ENCODE measurements around the gene TRIM37.

The TRIM37 gene

DNA sequence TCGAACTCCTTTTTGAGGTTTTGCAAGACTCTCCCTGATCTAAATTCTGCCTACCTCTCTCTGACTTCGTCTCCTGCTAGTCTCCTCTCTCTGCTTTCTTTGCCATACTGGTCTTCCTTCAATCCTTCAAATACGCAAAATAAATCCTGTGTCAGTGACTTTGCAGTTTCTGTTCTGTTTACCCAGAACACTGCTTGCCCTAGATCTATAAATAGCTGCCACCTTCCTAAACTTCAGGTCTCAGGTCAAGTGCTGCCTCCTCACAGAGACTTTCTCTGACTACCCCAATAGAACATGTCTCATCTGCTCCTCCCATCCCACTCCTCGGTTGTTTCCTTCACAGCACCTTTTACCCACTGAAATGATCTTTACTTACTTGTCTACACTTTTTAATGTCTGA is 78.9 kb downstream of the TRIM37 start:
- DNase-seq = no peak

DNA sequence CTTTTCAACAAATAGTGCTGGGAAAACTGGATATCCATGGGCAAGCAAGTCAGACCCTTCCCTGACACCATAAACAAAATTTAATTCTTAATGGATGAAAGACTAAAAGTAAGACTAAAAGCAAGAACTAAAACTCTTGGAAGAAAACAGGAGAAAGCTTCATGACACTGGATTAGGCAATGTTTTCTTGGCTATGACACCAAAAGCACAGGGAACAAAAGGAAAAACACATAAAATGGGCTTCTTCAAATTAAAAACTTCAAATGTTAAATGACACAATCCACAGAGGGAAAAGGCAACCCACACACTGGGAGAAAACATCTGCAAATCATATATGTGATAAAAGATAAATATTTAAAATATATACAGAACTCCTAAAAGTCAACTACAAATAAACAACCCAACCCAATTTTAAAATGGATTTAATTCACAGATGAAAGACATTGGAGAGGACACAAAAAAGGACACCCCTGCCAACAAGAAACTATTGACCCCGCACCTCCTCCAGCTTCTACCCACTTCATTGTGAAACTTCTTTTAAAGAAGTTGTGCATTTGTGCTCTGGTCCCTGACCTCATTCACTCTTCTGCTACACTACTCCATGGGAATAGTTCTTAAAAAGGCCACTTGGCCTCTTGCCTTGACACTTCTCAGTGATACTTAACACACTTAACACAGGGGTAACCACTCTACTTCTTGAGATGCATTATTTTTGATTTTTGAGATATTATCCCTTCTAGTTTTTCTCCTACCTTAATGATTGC is 80.3 kb downstream of the TRIM37 start:
- no peak for DNase-seq

DNA sequence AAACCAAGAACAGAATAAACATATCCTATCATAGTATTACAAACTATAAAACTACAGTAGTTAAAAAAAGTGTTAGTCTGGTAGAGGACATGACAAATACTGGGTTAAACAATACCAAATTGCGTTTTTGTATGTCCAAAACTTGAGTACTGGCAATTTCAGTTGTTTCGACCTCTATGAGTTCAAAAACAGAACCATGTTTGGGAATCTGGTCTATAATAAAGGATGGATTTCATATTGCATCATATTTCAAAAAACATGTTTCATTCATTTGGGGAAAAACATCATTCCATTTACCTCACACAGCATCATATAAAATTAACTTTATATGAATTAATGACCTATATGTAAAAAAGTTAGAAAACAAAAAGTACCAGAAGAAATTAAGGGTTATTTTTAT is 81.8 kb downstream of the TRIM37 start:
- no peak for DNase-seq

DNA sequence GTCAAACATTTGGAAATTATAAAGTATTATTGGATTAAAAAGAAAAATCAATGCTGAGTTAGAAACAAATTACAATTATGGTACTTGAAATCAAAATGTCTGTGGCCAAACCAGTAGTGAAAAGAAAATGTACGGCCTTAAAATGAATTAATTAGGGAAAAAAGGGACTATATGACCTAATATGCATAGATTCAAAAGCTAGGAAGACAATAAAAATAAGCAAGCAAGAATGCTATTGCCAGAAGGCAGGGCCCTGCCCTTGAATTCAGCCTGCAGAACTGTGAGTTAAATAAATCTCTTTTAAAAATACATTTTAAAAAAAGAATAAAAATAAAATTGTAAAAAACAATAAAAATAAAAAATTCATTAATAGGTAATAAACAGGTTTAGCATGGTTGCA is 88.7 kb downstream of the TRIM37 start:
- no peak for DNase-seq

DNA sequence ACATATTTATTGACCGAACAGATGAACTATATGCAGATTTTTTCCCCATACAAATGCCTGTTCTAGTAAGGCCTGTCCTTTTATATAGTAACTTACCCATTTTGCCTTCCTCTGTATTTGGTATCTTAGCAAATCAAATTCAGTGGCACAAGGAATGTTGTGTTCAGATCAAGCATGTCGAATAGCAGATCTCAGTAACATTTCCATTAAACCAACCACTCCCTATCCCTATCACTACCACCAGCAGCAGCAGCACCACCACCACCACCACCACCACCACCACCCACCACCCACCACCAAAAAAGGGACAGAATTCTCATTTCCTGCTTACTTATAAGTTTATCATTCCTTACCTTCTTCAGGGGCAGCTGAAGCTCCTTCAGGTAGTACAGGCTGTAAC is 94.7 kb downstream of the TRIM37 start:
- no peak for DNase-seq

DNA sequence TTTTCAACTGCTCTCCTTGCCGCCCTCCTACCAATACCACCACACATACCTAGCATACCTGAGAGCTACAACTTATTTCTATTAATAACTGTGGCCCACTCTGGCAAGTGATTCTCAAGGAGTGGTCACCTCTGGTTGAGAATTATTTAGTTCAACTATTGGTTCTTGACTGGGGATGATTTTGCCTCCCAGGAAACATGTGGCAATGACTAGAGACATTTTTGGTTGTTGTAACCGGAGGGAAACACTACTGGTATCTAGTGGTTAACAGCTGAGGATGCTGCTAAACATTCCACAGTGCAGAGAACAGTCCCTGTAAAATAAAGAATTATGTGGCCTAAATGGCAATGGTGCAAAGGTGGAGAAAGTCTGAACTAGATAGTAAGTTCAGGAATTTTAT is 96.7 kb downstream of the TRIM37 start:
- DNase-seq = no peak

DNA sequence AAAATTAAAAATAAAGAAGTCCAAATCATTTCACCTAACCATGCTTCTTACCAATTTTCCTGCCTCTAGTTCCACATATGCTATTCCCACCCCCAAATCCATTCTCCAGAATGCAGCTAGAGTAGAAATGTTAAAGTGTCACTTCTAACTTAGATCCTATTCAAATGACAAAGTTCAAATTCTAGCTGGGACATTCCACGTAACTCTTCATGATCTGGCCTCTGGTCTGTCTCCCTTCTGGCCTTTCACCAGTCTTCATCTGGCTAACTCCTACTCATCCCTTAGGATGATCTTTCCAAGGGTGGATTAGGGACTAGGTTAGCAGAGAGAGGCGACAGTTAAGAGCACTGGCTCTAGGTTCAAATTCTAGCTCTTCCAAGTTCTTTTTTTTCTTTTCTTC is 97.9 kb downstream of the TRIM37 start:
- no peak for DNase-seq

DNA sequence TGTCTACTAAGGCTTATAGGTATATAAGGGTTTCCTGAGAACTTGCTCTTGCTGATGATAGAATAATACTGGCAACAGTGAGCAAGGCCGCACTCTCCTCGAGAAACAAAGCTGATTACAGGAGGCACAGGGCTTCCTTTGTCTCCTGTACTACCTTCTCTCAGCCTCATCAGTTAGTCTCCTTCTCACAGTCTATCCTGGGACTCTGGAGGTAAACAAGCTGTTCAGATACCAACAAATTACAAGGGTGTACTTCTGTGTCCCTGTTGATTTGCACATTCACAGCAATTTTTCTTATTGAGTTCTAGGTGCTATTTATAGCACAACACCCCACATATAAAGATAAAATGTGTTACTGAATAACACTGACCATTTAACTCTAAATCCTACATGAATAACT is 98.7 kb downstream of the TRIM37 start:
- no peak for DNase-seq

DNA sequence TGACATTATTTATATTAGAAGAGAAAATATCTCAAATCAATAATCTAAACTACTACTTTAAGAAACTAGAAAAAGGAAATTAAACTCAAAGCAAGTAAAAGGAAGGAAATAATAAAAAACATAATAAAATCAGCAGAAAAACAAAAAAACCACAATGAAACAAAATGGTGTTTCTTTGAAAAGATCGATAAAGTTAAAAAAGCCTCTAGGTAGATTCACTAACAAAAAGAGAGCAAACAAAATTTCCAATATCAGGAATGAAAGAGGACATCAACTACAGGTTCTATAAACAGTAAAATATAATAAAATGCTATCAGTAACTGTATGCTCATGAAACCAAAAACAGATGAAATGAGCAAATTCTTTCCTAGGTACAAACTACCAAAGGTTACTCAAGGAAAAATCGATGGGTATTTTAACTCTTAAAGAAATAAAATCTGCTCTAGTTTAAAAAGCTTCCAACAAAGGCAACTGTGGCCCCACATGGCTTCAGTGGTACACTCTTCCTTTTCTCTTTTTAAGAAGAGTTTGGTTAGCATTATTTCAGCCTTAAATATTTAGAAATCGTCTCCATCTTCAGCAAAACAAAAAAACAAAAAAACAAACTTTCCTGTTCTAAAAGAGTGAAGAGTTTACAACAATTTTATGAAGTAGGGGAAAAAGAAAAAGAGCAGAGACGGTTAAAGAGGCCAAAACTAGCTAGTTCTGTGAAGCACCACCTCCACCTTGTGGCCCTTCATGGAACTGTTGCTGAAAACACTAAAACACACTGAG is 102.2 kb downstream of the TRIM37 start:
- DNase-seq = peak; percentile 30

DNA sequence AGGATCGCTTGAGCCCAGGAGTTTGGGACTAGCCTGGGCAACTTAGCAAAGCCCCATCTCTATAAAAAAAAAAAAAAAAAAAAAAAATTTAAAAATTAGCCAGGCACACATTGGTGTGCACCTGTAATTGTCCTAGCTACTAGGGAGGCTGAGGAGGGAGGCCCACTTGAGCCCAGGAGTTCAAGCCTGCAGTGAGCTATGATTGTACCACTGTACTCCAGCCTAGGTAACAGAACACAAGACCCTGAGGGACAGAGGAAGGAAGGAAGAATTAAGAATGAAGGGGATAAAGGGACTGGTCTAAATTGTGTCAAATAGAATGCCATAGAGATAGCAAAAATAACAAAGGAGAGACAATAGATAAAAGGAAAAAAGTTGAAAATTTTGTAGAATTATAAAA is 102.8 kb downstream of the TRIM37 start:
- DNase-seq = no peak

DNA sequence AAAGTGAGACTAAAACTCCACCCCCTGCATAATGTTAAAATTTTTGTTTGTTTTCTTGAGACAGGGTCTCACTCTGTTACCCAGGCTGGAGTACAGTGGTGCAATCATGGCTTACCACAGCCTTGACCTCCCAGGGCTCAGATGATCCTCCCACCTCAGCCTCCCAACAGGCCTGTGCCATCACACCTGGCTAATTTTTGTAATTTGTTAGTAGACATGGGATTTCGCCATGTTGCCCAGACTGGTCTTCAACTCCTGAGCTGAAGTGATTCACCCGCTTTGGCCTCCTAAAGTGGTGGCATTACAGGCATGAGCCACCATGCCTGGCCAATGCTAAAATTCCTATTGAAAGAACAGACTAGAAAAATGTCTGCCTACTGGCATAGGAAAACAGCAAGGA is 103.8 kb downstream of the TRIM37 start:
- no peak for DNase-seq

DNA sequence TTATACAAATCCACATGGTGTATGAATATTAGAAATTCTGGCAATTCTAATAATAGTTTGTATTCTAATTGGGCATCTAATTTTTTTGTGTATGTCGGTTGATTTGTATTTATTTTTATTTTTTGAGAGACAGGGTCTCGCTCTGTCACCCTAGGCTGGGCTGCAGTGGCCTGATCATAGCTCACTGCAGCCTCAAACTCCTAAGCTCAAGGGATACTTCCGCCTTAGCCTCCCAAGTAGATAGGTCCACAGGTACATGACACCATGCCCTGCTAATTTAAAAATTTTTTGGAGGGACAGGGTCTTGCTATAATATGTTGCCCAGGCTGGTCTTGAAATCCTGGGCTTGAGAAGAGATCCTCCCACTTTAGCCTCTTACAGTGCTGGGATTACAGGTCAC is 104.6 kb downstream of the TRIM37 start:
- no peak for DNase-seq

DNA sequence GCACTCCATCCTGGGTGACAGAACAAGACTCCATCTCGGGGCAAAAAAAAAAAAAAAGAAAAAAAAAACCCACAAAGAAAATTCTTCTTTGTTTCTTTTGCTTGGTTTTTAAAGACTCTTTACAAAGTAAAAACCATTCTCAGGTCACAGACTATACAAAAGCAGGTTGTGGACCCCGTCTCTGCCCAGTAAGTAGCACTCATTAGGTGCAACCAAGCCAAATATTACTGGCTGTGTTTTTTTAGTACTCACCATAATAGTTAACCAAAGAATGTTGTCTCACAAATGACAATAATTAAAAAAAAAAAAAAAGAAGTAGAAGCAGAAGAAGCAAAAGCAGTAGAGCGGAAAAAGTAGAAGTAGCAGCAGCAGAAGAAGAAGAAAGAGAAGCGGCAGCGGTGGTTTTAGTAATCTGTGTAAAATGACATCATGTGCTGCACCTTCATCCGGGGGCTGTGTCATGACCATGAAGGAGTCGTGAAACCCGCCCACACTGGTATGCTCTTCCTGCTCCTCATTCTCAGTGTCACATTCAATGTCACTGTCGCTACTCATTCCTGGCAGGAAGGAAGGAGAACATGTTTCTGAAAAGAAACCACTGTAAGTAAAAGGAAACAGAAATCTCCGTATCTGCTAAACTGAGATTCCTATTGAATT is 105.4 kb downstream of the TRIM37 start:
- no peak for DNase-seq

DNA sequence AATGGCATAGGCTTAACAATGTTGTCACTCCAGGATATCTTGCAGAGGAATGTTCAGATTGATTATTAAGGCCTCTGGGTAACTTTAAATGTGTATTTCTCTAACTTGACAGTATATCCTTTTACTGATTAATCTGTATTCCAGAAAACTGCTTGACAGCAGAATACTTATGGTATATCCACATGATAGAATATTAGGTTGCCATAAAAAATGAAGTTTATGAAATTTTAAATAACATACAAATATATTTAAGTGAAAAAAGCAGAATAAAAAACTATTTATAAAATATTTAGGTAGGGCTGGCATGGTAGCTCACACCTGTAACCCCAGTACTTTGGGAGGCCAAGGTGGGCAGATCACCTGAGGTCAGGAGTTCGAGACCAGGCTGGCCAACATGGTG is 106.7 kb downstream of the TRIM37 start:
- no peak for DNase-seq

DNA sequence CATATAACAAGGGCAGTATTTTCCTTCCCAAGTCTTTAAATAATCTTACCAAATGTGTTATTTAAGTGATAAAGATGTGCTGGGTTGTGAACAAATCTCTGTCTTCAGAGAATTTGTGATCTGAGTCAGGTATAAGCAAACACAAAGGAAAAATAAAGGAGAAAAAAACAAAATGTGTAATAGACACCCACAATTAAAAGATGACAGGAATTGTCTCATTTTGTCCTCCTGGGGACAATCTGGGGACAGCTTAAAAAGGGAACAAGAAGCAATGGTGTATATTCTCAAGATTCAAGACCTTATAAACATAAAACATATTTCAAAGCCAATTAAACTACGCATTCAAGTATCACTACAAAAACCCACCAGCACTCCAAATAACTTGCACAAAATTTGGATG is 107.2 kb downstream of the TRIM37 start:
- DNase-seq = no peak

DNA sequence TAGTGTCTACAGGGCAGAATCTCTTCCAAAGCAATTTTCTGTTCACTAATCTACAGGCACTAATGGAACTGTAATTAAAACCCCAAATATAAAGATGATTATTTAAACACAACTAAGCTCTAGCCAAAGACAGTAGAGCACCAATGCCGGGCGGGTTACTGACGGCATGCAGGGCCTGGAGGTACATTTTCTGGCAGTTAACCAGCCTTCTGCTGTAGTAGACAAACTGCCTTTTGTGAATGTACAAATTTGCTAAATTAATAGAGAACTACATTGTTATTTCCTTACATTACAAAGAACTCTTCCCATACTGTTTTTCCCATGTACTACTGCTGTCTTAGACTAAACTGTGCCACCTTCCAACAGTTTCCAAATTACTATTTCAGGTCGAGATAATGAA is 107.8 kb downstream of the TRIM37 start:
- no peak for DNase-seq

DNA sequence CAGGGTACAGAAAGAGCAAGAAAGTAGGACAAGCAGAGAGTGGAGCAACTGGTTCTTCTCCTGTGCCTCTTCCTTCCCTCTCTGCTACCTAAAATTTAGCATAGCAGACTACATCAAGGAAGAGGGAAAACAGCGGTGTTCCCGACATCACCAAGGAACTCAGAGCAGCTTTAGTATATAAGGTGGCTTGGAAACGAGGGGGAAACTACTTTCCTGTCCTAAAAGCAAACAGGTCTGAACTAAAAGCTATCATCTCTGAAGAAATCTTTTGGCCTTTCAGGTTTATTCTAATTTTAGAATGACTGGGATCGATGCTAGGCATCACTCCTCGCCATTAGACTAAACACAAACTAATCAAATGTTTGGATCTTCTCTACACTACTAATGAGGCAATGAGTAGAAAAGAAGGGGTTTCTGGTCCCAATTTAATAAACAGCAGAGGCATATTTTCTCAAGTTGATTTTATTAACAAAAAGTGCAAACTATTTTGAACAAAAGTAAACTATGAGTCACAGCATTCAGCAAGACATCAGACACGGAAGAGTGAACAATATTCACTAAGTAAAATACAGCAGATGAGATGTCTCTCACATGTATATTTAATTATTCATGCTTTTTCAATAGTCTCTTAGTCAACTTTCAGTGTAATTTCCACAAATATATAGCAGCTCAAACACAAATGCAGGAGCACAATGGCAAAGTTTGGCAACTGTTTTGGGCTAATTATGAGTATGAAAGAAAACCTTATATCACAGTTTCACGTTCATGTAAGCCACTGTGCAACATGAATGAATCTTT is 108.7 kb downstream of the TRIM37 start:
- DNase-seq = no peak

DNA sequence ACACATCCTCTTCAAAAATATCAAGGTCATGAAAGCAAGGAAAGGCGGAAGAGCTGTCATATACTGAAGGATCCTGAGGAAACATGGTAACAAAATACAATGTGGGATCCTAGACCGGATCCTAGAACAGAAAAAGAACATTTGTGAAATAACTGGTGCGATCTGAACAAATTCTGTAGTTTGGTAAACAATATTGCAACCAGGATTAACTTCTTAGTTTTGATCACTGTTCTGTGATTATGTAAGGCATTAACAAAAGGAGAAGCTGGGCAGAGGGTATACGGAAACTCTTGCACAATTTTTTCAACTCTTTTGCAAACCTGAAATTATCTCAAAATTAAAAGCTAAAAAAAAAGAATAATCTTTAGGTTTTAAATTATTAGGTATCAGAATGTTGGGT is 109.7 kb downstream of the TRIM37 start:
- DNase-seq = no peak

DNA sequence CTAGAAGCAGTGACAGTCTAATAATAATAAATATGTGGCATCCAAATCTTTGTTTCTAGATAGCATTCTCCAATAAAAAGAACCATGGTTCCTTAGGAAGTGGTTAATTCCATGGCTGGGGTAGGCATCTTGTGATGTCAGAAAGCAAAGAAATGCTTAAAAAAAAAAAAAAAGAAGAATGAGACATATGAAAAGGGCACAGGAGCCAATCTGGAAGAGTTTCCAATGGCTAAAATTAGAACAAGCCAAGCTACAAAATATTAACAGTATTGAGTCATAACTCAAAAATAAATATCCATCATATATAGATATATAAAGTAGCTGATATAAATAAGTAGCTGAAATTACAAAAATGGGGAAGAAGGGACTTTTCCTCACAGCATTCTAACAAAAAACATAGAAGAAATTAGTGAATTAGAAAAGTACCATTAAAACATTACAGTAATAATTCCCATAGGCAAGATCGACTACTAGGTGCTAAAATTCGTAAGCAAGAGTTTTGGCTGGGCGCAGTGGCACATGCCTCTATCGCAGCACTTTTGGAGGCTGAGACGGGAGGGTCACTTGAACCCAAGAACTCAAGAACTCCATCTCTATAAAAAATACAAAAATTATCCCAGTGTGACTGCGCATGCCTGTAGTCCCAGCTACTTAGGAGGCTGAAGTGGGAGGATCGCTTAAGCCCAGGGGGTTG is 111.3 kb downstream of the TRIM37 start:
- DNase-seq = no peak

DNA sequence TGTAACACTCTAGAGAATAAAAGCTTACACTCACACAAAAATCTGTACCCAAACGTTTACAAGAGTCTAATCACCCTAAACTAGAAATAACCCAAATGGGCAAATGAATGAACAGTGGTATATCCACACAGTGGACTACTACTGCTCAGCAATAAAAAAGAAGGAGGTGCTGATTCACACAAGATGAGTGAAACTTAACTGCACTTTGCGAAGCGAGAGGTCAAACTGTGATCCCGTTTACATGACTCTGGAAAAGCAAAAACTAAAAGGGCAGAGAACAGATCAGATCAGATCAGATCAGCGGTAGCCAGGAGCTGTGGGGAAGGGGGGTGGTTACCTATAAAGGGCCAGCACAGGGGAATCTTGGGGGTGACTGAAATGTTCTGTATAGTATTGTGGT is 113.4 kb downstream of the TRIM37 start:
- DNase-seq = no peak

DNA sequence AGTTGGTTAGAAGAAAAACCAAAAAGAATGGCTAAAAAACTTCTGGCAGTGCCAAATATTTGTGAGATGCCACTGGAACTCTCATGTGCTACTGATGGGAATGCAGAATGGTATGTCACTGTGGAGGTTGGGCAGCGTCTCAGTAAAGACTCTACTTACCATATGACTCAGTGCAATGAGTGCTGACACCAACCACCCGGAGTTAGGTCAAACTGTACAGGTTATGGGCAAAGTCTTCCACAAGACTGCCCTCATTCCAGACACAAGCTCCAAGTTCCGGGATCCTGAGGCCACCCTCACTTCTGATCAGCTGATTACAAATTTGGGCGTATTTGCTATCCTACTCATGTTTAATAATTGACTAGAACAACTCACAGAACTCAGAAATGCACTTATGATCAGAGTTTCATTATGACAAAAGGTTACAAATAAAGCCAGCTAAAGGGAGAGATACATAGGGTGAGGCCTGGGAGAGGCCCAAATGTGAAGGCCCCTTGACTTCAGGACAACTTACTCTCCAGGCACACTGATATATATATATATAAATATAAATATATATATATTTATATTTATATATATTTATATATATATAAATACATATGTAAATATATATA is 114.9 kb downstream of the TRIM37 start:
- DNase-seq = no peak

DNA sequence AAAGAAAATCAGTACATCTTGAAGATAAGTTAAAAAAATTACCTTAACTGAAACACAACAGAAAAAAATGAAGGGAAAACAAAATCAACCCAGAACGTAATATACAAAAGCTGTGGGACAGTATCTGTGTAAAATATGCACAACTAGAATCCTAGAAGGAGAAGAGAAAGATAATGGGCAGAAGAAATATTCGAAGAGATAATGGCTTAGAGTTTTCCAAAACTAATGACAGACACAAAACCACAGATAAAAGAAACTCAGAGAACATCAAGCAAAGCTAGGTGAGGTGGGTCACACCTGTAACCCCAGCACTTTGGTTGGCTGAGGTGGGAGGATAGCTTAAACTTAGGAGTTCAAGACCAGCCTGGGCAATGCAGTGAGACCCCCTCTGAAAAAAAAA is 117.1 kb downstream of the TRIM37 start:
- no peak for DNase-seq
